HepG2 (cell line): ENCODE results near the gene CALCR. TPM values are rescaled to one million over a fixed set of nuclear protein-coding genes. Genes with fewer than 3 reads are reported as not detected.

Source experiments
- ATAC-seq: fragments of 200-7000 bp; cut with Tn5 transposase; 3 replicates; pipeline ENCODE4 v1.9.1; 2020; ENCODE audit warnings: mild to moderate bottlenecking, moderate library complexity
- BruUV-seq: library from RNA; stranded (reverse); fragments of 400-500 nt; replicated peaks from 2 replicates; lab custom pipeline; 2021; lab: Mats Ljungman, UMichigan
- CTCF ChIA-PET: fragments of 300-600 bp; formaldehyde crosslinking; extraction: SDS; loops from one replicate; lab custom pipeline; 2021; ENCODE audit warnings: low total read pairs, inconsistent platforms, low intra/inter-chr PET ratio; lab: Yijun Ruan, JAX
- POLR2A ChIA-PET: fragments of 350-600 bp; sonication (Branson Sonifier 250); formaldehyde crosslinking; loops from one replicate; lab custom pipeline; 2020; ENCODE audit warnings: antibody characterized with exemption, inconsistent platforms; lab: Yijun Ruan, JAX
- DNase-seq: peaks from one replicate; pipeline ENCODE4 v3.0.0-alpha.2; 2015; ENCODE audit warnings: low spot score
- FAIRE-seq: peaks from 3 replicates; lab custom pipeline; 2011; peaks lifted over from hg19 to GRCh38; lab: Jason Lieb, UNC
- H2AFZ ChIP-seq: one replicate; pipeline ENCODE4 v1.6.1; 2011; ENCODE audit warnings: low read length, inconsistent platforms
- H3K27ac ChIP-seq: fragments of 300-600 bp; 3 replicates; pipeline ENCODE4 v1.8.0; 2011; ENCODE audit warnings: mixed run types, mild to moderate bottlenecking, mixed read lengths, low read length, inconsistent platforms; ENCODE audit not compliant: insufficient read depth; ENCODE audit errors: extremely low read length
- H3K27me3 ChIP-seq, 2 experiments: fragments of 200-600 bp in 1 of 2; 2 replicates in 1 of 2; 3 replicates in 1 of 2; pipeline versions ENCODE4 v1.6.0 to v1.8.0; 2011; ENCODE audit warnings: low read length in 2 of 2, mild to moderate bottlenecking in 2 of 2, moderate library complexity in 2 of 2, inconsistent platforms in 1 of 2; ENCODE audit not compliant: insufficient read depth in 2 of 2, control insufficient read depth in 1 of 2
- H3K36me3 ChIP-seq, 2 experiments: fragments of 200-600 bp in 1 of 2; replicated peaks in 1 of 2; 2 replicates in 1 of 2; 3 replicates in 1 of 2; pipeline versions ENCODE4 v1.5.1 to v1.8.0; 2011; ENCODE audit warnings: low read length in 2 of 2, inconsistent platforms in 1 of 2; ENCODE audit not compliant: insufficient read depth in 2 of 2, control insufficient read depth in 1 of 2
- H3K4me1 ChIP-seq: 2 replicates; pipeline ENCODE4 v1.5.1; 2012; ENCODE audit warnings: low read length, inconsistent platforms; ENCODE audit not compliant: insufficient read depth
- H3K4me2 ChIP-seq: 2 replicates; pipeline ENCODE4 v1.6.0; 2011; ENCODE audit warnings: low read depth, low read length, inconsistent platforms
- H3K4me3 ChIP-seq, 3 experiments: fragments of 200-600 bp in 1 of 3; sonication (generic), shearing (Covaris generic) in 1 of 3; replicated peaks in 1 of 3; 2 replicates each; pipeline ENCODE4 v1.5.1; 2011 to 2016; ENCODE audit warnings: low read length in 3 of 3, inconsistent platforms in 2 of 3, low read depth in 2 of 3, mild to moderate bottlenecking in 2 of 3, control low read depth in 1 of 3, mixed read lengths in 1 of 3; ENCODE audit not compliant: insufficient read depth in 1 of 3
- H3K79me2 ChIP-seq: one replicate; pipeline ENCODE4 v1.6.1; 2011; ENCODE audit warnings: low read length, inconsistent platforms; ENCODE audit not compliant: insufficient read depth
- H3K9ac ChIP-seq: 2 replicates; pipeline ENCODE4 v1.6.0; 2011; ENCODE audit warnings: mild to moderate bottlenecking, low read depth, low read length, inconsistent platforms; ENCODE audit not compliant: insufficient read depth
- H3K9me3 ChIP-seq: 2 replicates; pipeline ENCODE4 v1.5.1; 2012; ENCODE audit warnings: mild to moderate bottlenecking, low read length
- H4K20me1 ChIP-seq: 2 replicates; pipeline ENCODE4 v1.6.0; 2011; ENCODE audit warnings: inconsistent platforms, mild to moderate bottlenecking, low read length, moderate library complexity; ENCODE audit not compliant: insufficient read depth
- CEBPB ChIP-seq: IDR thresholded peaks from 2 replicates; pipeline ENCODE4 v1.6.1; 2011; ENCODE audit warnings: low read depth, low read length, improper control_type of control experiment, borderline replicate concordance
- CREB1 ChIP-seq, 2 experiments: fragments of 450-650 bp in 1 of 2; IDR thresholded peaks; 2 replicates each; pipeline ENCODE4 v1.6.1; 2016 to 2017; ENCODE audit warnings: control low read depth in 1 of 2, mild to moderate bottlenecking in 1 of 2, missing compliant biosample characterization in 1 of 2, missing genetic modification characterization in 1 of 2
- CTCF ChIP-seq: sonication (generic); formaldehyde crosslinking; IDR thresholded peaks from 2 replicates; pipeline ENCODE4 v1.5.0; 2020; ENCODE audit warnings: mild to moderate bottlenecking, missing genetic modification reagents, moderate library complexity
- DPF2 ChIP-seq: sonication (generic); formaldehyde crosslinking; IDR thresholded peaks from 2 replicates; pipeline ENCODE4 v1.4.0; 2020; ENCODE audit warnings: mild to moderate bottlenecking, low read depth, missing genetic modification reagents, borderline replicate concordance
- FOXA1 ChIP-seq, 2 experiments: fragments of 450-650 bp in 1 of 2; sonication (generic) in 1 of 2; formaldehyde crosslinking in 1 of 2; IDR thresholded peaks; 2 replicates each; pipeline versions ENCODE4 v1.4.0 to v1.6.1; 2016 to 2020; ENCODE audit warnings: missing genetic modification reagents in 1 of 2
- GFI1 ChIP-seq: sonication (generic); formaldehyde crosslinking; IDR thresholded peaks from 2 replicates; pipeline ENCODE4 v1.5.0; 2020; ENCODE audit warnings: missing genetic modification reagents, mild to moderate bottlenecking, borderline replicate concordance
- SMAD3 ChIP-seq: sonication (generic); formaldehyde crosslinking; IDR thresholded peaks from 2 replicates; pipeline ENCODE4 v1.4.0; 2020; ENCODE audit warnings: missing genetic modification reagents
- STAG1 ChIP-seq: sonication (generic); formaldehyde crosslinking; IDR thresholded peaks from 2 replicates; pipeline ENCODE4 v1.4.0; 2020; ENCODE audit warnings: missing genetic modification reagents
- TEAD3 ChIP-seq: optimal IDR thresholded peaks from 2 replicates; pipeline ENCODE3; 2016; ENCODE audit warnings: borderline replicate concordance
- ZC3H13 ChIP-seq: sonication (generic); formaldehyde crosslinking; IDR thresholded peaks from 2 replicates; pipeline ENCODE4 v1.8.1; 2023; ENCODE audit warnings: mild to moderate bottlenecking, missing genetic modification reagents, moderate library complexity
- ZNF430 ChIP-seq: sonication (generic); formaldehyde crosslinking; IDR thresholded peaks from 2 replicates; pipeline ENCODE4 v1.9.0; 2021; ENCODE audit warnings: mild to moderate bottlenecking, missing genetic modification reagents
- ZNF446 ChIP-seq: sonication (generic); formaldehyde crosslinking; IDR thresholded peaks from 2 replicates; pipeline ENCODE4 v1.5.0; 2020; ENCODE audit warnings: mild to moderate bottlenecking, missing genetic modification reagents
- ZNF639 ChIP-seq: conservative IDR thresholded peaks from 2 replicates; pipeline ENCODE4 v1.6.1; 2018; ENCODE audit warnings: missing genetic modification reagents
- in situ Hi-C: cut with HindIII; loops from 2 replicates; pipeline ENCODE4 v1.10.0; 2017; ENCODE audit warnings: low pct_unique_long_range_greater_than_20kb; ENCODE audit not compliant: extremely low pct_ligation_motif_present
- intact Hi-C: fragments of 100-400 bp; cut with micrococcal nuclease; formaldehyde crosslinking; loops from one replicate; pipeline ENCODE4 v1.10.0; 2022; ENCODE audit not compliant: unreplicated experiment
- polyA plus RNA-seq, 8 experiments: library from polyadenylated mRNA; depleted of rRNA in 3 of 8; stranded (reverse) in 7 of 8; unstranded in 1 of 8; fragments of >200 nt; fragmentation: Illumina TruSeq in 4 of 8; extraction: Trizol in 4 of 8; gene quantifications; 2 replicates each; pipeline versions ENCODE4 v1.2.1 to v1.2.3, GENCODE V29; 2011 to 2016; ENCODE audit warnings: low read depth in 4 of 8, missing spikeins in 1 of 8, mixed read lengths in 1 of 8; ENCODE audit not compliant: insufficient read depth in 1 of 8
- total RNA-seq, 5 experiments: library from RNA; depleted of rRNA; stranded (reverse); fragments of >200 nt; fragmentation: Illumina TruSeq; extraction: Trizol; gene quantifications; 2 replicates each; pipeline ENCODE4 v1.2.3, GENCODE V29; 2016; ENCODE audit warnings: low read depth in 1 of 5

The CALCR gene
- total and polyA plus RNA-seq, 2 of the 13 experiments (the other 11 are each of a cell fraction or from before 2014, with no cell fraction given), result not detected

GRCh38 chr7:93622036-93623033 is 47.8 kb upstream of the CALCR start (continued):
- TF ChIP-seq CTCF (CRISPR knock-in tag) (peak; percentile 31), DPF2 (CRISPR knock-in tag) (no peak), FOXA1 (IDR thresholded peaks at IDR 0.05) (no peak), FOXA1 (CRISPR knock-in tag; IDR thresholded peaks at IDR 0.05) (no peak), STAG1 (CRISPR knock-in tag) (0 out of 2 replicates have a peak, but pooled peaks have one; percentile 18), CREB1 (IDR thresholded peaks at IDR 0.05) (peak; percentile 18; the same call in 1 of the 2 replicates), CREB1 (CRISPR knock-in tag; IDR thresholded peaks at IDR 0.05) (no peak), TEAD3 (CRISPR knock-in tag) (peak; percentile 49)

- CTCF ChIA-PET, result no interaction called here
- no peaks in the 10 kb centered on the region for H3K9me3 ChIP-seq
- POLR2A ChIA-PET, result no interaction called here
- intact Hi-C loops, result no loop called here
- no peak overlapping the region for H3K27ac ChIP-seq
- no peak overlapping the region for H3K9ac ChIP-seq
- H3K27me3 ChIP-seq, result no peaks in the 10 kb centered on the region
- no peak overlapping the region for H2AFZ ChIP-seq
- no peak overlapping the region for H3K4me3 ChIP-seq
- no peak for ATAC-seq
- no peak for FAIRE-seq
- no peak for TF ChIP-seq CEBPB
- no peak for TF ChIP-seq GFI1 (CRISPR knock-in tag)
- TF ChIP-seq ZC3H13, result no peak
- TF ChIP-seq SMAD3 (CRISPR knock-in tag), result no peak
- no peak for TF ChIP-seq ZNF446 (CRISPR knock-in tag)
- no peak for TF ChIP-seq ZNF639
- TF ChIP-seq ZNF430 (CRISPR knock-in tag), result no peak
- no peaks in the 10 kb centered on the region for H4K20me1 ChIP-seq
- no peaks in the 10 kb centered on the region for H3K36me3 ChIP-seq
- BruUV-seq, result no TSS peak
- in situ Hi-C loops, result no loop called here
- no peak for DNase-seq
- H3K4me2 ChIP-seq, result no peak overlapping the region
- H3K79me2 ChIP-seq, result no peaks in the 10 kb centered on the region
- no peaks in the 10 kb centered on the region; the same call in 1 of the 2 replicates for H3K4me1 ChIP-seq
These were observed 46.3 kb upstream of the CALCR start for GRCh38 chr7:93620864-93621263.
